GM18499 (cell line): Measurements from ENCODE around the gene GUCY1A2.
"Not testable (repeated sequence)": the region's sequence is repeated elsewhere in the genome, so short reads cannot be mapped to it uniquely, and the experiment has no call there.

Source experiments
- ATAC-seq: cut with Tn5 transposase; IDR thresholded peaks from one replicate; pipeline ENCODE4 v1.9.1; 2021; ENCODE audit warnings: moderate number of reproducible peaks; ENCODE audit not compliant: insufficient read depth, unreplicated experiment

GUCY1A2 gene

DNA sequence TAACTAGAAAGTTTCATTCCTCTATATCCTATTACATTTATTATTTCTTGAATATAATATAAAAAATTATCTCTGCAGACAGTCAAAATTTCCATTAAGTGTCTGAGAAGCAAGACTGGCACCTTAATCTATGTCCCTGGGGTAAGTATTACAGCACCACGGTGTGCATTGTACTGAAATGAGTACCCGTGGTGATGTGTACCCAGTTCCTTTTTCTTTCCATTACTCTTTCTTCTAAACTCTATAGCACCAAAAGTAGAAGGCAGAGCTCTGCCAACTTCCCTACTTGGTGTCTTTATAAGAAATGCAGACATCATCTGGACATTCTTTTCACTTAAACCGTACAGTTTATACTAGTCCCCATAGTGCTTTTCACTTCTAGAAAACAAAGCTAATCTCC is 161.7 kb downstream of the GUCY1A2 start:
- ATAC-seq = no peak

DNA sequence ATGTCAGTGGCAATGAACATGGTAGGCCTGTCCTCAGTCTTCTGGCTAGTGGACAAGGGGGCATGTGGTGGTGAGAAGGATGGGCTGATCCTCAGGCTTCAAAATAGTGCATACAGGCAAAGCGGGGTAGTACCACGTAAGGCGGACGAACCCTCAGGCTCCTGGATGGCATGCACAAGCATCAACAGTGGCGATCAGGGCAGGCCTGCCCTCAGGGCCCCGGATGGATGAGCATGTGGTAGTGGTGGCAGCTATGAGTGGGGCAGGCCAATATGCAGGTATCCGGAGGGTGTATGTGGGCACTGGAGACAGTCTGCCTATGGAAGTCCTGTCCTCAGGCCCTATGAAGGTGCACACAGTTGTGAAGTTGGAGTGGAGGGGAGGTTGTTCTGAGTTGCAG is 163.8 kb downstream of the GUCY1A2 start:
- no peak for ATAC-seq

DNA sequence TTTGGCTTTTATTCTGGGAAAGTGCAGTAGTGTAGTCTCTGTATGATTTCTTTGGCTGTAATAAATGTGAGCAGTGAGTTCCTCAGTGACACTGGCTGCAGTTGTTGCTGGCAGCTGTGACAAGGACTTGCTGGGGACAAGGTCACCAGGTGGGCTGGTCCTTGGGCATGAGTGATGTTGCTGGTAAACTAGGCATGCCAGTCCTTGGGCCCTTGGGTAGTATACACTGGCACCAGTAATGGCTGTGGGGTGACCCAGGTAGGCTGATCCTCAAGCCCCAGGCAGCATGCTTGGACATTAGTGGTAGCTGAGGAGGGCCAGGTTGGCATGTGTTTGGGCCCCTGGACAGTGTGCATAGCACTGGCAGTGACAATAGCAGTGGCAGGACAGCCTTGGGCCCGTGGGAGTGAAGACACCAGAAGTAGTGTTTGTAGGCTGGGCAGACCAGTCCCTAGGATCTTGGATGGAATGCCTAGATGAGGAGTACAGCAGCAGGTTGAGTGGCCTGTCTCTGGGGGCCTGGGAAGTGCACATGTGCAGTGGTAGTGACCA is 164.3 kb downstream of the GUCY1A2 start:
- no peak for ATAC-seq

DNA sequence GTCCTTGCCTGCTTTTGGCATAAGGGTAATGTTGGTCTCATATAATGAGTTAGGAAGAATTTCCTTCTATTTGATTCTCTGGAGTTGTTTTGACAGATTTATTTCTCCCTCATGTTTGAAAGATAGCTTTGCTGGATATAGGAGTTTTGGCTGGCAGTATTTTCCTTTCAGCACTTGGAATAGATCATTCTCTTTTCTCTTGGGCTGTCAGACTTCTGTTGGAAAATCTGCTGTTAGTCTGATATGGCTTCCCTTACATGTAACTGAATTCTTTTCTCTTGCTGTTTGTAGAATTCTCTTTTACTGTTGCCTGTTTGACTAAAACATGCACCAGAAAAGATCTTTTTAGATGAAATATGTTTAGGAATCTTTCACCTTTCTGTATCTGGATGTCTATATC is 165.5 kb downstream of the GUCY1A2 start:
- ATAC-seq = no peak

DNA sequence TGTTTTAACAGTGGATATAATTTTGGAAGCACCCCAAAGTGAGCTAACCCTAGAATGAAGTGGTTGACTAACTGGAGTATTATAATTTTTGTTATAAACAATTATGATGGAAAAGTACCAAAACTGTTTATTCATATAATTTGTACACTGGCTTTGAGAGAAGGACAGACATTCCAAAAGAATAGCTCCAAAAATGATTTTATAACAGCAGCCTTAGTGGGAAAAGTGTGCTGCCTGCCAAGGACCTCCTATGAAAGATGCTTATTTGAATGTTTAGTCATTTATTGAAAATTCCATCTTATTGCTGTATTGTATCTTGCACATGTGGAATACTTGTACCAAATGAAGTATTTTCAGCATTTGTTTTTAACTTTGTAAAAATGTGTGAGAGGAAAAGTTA is 169.8 kb downstream of the GUCY1A2 start:
- no peak for ATAC-seq

DNA sequence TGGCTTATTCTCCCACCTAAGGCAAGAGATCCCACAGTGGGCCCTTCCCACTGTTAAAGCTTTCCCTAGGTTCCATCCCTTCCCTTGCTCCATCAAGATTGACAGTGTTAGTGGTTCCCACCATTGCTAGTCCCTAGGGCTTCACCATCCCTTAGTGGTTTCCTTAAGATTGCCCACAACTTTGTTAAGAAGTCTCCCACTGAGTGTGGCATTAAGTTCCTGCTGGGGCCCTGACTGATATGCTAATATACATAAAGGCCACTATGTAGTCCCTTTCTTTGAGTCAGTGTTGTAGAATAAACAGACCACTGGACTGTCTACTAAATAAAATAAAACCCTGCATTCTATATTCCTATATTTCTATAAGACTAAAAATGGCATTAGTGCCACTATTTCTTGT is 176.1 kb downstream of the GUCY1A2 start:
- ATAC-seq = no peak

DNA sequence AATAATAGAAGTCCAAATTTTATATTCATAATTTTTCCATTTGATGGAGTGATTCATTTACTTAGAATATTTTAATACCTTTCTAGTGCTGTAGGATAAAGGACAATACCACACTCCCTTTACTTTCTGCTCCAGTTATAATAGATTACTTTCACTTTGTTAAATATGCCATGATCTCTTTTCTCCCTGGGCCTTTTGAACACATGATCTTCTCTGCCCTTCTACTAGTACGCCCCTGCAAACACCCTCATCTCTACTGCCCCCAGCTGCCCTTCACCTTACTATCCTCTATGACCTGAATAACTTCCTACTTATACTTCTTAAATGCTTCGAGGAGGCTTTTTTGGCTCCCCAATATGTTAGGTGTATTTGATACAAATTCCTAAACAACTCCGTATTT is 177.3 kb downstream of the GUCY1A2 start:
- no peak for ATAC-seq

DNA sequence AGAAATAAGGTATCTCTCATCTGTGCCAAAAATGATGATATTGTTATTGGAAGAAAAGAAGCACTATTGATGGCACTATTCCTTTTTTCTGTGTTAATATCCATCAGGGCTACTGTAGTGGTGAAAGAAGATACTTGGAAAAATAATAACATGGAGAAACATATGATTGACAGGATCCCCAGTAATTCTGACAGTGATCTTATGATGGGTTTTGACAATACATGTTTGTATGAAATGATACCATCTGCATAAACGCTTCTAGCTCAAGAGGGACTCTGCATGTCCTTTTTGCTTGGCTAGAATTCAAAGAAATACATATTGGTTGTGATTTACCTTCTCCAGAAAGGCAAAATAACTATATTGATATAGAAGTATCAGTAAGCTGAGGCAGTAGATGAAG is 178.1 kb downstream of the GUCY1A2 start:
- no peak for ATAC-seq

DNA sequence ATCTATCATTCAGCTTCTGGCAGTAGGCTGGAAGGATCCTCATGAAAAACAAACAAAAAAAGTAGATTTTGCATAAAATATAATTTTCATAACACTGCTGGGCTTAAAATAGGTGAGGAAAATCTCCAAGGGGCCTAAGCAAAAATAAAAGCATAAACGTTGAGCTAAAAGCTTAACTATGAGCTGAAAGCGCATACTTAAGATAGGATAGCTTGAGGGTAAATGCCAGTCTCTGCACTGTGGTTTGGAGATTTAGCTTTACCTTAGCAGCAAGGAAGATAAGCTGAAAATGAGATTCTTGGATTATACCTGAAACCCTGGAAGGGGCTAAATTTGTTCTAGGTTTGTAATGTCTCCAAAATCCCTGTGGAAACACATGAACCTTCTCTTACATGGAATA is 183.7 kb downstream of the GUCY1A2 start:
- no peak for ATAC-seq

DNA sequence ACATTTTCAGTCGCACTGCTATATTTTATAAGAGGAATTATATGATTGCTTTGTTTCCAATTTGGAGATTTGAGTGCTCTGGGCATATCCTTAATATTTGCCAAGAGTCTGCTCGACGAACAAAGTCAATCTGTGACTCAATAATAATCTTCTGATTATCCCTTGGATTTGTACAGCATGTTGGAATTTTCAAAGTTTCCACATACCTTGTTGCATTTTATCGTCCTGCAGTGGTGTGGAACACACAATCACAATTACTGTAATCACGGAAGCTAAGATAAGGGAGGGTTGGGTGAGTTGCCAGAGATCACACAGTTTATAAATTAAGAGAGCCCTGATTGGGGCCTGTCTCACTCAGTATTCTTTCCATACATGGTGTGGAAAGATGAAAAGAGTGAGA is 189.3 kb downstream of the GUCY1A2 start:
- ATAC-seq = no peak

DNA sequence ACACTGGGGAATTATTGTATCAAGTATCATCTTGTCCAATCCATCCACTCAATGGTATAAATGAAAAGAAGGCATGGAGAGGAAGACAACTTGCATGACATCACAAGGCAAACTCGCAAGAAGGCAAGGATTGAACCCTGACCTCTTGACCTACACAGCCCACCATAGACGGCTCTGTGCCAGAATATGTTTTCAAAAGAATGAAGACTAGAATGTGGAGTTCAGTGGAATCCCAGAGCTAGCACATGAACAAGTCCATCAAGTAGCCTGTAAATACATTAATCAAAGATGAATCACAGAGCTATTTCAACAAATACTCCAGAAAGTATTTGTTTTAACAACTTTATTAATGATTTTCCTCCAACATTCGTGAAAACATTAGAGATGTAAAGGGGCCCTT is 189.7 kb downstream of the GUCY1A2 start:
- no peak for ATAC-seq

DNA sequence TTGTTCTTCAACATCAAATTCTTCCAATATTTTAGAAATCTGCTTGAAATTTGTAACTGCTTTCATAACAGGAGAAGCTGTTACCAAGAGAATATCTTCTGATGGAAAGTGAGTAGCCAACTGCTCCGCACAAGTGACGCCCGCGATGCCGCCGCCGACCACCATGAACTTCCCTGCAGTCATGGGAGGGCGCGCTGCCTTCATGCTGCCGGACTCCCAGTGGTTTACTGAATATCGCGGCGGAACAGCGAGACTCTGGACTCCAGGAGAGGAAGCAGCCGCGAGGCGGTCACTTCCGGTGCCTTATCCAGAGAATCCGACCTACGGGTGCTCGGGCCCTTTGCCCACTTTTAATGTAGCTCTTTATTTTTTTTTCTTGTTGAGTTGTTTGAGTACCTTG is 190.6 kb downstream of the GUCY1A2 start:
- ATAC-seq = no peak

DNA sequence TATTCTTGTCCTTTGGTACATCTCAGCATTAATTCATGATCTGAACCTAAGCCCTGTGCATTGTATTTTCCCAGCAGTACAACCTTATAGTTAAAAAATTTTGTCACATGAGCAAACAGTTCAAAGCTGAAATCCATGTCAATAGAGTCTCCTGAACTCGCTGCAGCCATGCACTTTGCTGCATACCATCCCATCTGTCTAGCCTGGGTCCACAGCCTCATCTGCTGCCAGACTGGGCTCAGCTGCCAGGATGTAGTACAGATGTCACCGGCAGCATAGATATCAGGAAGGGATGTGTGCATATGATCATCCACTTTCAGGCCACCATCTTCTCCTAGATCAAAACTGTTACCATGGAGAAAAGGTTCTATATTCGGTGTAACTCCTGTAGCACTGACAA is 191.7 kb downstream of the GUCY1A2 start:
- ATAC-seq = not testable (repeated sequence)

DNA sequence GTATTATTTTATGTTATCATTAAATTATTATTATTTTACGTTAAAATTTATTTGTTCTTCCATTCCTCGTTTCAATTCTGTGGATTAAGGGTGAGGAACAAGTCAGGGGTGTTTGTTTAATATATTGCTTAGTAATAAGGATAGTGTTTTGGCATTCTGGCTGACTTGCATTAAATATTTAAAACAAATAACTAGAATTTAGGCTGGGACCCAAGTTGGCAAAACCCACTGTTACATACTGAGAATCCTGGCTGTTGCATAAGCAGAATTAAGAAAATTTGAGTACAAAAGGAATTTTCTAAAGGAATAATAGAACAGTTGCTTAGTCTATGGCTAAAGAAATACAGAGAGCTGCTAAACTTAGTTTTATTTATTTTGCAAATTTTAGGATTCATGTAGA is 196.4 kb downstream of the GUCY1A2 start:
- no peak for ATAC-seq

DNA sequence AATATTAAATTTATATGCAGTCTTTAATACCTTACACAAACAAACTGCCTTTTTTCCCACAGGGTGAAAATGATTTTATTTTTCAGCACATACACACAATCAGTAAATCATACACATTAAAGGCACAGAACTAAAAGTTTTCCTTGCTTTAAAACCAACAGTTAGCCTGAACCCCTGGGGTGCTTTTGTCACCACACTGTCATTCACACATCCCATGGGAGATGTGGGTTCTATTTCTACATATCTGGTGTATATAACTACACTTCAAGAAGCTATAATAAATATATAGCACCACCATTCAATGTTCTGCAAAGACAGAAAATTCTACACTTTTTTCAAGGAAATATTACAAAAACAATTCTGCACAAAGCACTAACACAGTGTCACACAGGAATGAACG is 197.0 kb downstream of the GUCY1A2 start:
- ATAC-seq = no peak

DNA sequence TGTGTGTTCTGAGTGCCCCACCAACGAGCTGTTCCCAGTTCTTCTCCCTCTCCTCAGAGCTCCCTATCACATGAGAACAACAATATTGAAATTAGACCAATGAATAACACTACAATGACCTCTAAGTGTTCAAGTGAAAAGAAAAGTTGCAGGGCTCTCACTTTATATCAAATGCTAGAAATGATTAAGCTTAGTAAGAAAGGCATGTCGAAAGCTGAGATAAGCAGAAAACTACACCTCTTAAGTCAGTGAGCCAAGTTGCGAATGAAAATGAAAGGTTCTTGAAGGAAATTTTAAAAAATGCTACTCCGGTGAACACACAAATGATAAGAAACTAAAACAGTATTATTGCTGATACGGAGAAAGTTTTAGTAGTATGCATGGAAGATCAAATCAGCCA is 199.8 kb downstream of the GUCY1A2 start:
- ATAC-seq = no peak

DNA sequence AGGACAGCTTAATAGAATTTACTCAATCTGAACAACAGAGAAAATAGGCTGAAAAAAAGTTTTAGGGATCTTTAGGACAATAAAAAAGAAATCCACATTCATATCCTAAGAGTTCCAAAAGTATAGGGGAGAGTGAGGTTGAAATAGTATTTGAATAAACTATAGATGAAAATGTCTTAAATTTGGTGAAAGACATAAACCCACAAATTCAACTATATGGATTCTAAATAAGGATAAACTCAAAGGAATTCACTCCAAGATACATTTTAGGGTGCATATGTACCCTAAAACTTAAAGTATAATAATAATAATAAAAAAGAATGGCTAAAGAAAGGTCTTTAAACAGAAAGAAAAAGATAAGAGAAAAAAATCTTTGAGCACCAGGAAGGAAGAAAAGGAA is 203.1 kb downstream of the GUCY1A2 start:
- ATAC-seq = no peak

DNA sequence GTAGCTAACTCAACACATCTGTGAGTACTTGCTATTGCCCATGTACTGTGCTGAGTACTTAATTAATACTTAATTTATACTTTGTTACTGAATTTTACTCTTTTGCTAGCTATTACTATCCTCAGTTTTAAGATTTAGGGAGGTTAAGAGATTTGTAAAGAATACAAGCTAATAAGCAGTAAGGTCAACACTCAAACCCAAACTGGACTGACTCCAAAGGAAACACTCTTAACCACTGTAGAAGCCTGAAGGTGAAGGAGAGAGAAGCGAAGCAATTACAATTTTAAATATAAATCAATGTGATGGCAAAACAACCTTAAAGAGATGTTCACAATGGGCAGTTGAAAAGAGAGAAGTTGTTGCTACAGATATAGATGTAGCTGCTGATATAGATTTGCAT is 204.5 kb downstream of the GUCY1A2 start:
- no peak for ATAC-seq

DNA sequence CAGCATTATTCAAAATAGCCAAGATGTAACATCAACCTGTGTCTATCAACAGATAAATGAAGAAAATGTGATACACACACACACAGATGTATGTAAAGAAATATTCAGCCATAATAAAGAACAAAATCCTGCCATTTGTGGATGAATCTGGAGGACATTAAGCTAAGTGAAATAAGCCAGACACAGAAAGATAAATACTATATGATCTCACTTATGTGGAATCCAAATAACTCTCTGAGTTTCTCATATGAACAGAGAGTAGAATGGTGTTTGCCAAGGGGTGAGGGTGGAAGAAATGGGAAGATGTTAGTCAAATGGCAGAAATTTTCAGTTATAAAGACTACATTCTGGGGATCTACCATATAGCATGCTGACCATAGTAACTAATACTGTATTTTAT is 224.2 kb downstream of the GUCY1A2 start:
- no peak for ATAC-seq

DNA sequence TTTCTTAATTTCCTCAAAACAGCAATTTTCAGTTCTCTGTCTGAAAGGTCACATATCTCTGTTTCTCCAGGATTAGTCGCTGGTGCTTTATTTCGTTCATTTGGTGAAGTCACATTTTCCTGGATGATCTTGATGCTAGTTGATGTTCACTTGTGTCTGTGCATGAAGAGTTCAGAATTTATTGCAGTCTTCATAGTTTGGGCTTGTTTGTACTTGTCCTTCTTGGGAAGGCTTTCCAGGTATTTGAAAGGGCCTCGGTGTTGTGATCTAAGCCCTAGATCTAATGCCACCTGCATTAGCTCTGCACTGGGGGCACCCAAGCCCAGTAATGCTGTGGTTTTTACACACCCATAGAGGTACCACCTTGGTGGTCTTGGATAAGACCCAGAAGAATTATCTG is 228.9 kb downstream of the GUCY1A2 start:
- ATAC-seq = no peak

DNA sequence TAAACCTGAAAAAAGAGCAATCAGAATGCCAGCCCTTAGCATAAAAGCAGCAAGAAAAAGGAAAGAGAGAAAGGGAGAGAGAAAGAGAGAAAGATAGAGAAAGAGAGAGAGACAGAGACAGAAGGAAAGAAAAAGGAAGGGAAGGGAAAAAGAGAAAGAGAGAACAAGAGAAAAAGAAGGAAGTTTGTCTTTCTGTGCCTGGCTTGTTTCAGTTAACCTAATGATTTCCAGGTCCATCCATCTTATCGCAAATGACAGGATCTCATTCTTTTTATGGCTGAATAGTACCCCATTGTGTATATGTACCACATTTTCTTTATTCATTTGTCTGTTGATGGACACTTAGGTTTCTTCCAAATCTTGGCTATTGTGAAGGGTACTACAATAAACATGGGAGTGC is 230.8 kb downstream of the GUCY1A2 start:
- no peak for ATAC-seq

DNA sequence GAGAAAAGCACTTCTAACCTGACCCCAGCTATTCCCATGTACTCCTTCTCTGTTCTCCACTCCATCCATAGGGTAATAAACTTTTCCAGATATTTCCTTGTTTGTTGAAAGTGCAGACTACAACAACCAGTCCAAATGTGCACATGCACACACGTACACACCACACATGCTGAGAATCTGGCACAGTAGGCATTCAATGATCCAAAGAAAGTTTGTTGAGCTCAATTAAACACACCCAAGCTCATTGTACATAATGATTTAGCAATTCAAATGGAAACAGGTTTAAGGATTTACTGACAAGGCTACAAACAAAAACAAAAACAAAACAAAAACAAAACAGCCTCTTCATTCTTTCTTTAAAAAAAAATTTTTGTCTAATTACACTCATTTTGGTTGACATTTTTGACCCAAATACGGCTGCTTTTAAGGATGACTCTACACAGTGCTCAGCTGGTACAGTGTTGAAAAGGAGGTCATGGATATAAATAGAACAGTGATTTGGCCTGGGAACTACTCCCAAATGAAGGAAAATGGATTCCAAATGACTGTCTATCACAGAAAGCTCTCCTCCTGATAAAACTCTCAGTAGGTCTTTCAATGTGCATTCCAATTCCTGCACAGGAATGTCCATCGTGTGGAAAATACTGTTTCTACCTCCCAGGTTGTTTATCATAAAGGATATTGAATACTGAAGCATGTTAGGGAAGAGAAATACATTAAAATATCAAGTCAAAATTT is 232.2 kb downstream of the GUCY1A2 start:
- ATAC-seq = no peak
